Occipital lobe (tissue), 3 donors: Measurements from ENCODE around the gene UBE2N. TPM values are rescaled to one million over a fixed set of nuclear protein-coding genes. Genes with fewer than 3 reads are reported as not detected.

Experiments
- DNase-seq: peaks from one replicate; lab custom pipeline; 2025; lab: John Stamatoyannopoulos, UW
- small RNA-seq: library from RNA; depleted of rRNA; stranded (forward); fragments of <200 nt; gene quantifications from one replicate; pipeline ENCODE3, GENCODE V24; 2014
- total RNA-seq: library from RNA; depleted of rRNA; stranded (reverse); fragments of >200 nt; gene quantifications from one replicate; pipeline ENCODE4 v1.2.3, GENCODE V29; 2014

Gene UBE2N
- total RNA-seq, 1 donor from 2014 or later, result 180 TPM

GRCh38 chr12:93358058-93358457, 83.7 kb downstream of the UBE2N start:
- DNase-seq, result no peak

GRCh38 chr12:93356214-93356613, 85.5 kb downstream of the UBE2N start:
- DNase-seq, result no peak

Small RNA genes within 50 kb of the gene (small RNA-seq; reads per million reads assigned to genes)
- gene RF00019, result not detected

Other genes with a start within 250 kb of the UBE2N start
- 151 TPM for gene NUDT4, start 64.0 kb downstream of the UBE2N start, total RNA-seq
- 82.2 TPM for gene MRPL42, start 25.6 kb upstream of the UBE2N start, total RNA-seq
- 71.4 TPM for gene SOCS2, start 130.7 kb upstream of the UBE2N start, total RNA-seq
- gene CRADD, start 235.4 kb upstream of the UBE2N start, total RNA-seq, result 10.3 TPM